Right ventricle myocardium inferior (tissue), 1 donor: Measurements from ENCODE around the gene RFWD3. TPM values are rescaled to one million over a fixed set of nuclear protein-coding genes. Genes with fewer than 3 reads are reported as not detected.

ENCODE experiments used
- total RNA-seq: library from RNA; stranded (reverse); fragmentation: NEBNext Ultra II Directional; extraction: Animal tissue kit (Norgen Biotek cat#: 25700); gene quantifications from one replicate; pipeline ENCODE4 v1.2.1, GENCODE V29; 2021
- donor health status: DM: no; HTN: yes; CAD: no; lungs with severe emphysema.

Gene RFWD3
- total RNA-seq, 1 donor from 2014 or later, result 4.5 TPM

Other genes with a start within 250 kb of the RFWD3 start
- 0.51 TPM for gene CLEC18B, start 245.4 kb downstream of the RFWD3 start, total RNA-seq
- gene GLG1, start 59.8 kb downstream of the RFWD3 start, total RNA-seq, result 69.3 TPM
- 4.3 TPM for gene MLKL, start 34.0 kb upstream of the RFWD3 start, total RNA-seq
- gene FA2H, start 107.9 kb upstream of the RFWD3 start, total RNA-seq, result 0.32 TPM